ENCODE data around the gene DEFB114. TPM values are rescaled to one million over a fixed set of nuclear protein-coding genes. Genes with fewer than 3 reads are reported as not detected.
A peak's percentile ranks its signal among the peaks of the same experiment; 100 is the strongest.

The DEFB114 gene
- polyA plus RNA-seq, 4 donors: not detected

DNA sequence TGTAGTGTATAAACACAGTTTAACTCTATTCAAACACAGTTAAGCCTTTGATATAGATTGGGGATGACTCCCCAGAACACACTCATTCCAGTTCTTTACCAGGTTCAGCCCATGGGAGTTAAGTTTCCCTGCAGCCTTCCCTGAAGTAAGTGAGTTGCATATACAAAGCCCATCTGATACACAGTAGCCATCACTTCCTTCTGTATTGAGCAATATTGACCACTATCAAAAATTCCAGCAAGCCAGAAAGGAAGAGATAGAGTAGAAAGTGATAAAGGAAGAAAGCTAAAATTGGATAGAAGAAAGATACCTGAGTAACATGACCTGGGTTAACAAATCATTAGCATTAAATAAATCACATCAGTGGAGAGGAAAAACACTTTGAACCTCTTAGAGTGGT lies 34.6 kb downstream of the DEFB114 start:
- H3K4me3 ChIP-seq (ENCODE audit: low read depth in 1 of 3, low read length in 3 of 3): no peak overlapping the region
- H3K27ac ChIP-seq (ENCODE audit: low read depth in 1 of 3, low read length in 2 of 3): no peak overlapping the region
- no peaks in the 10 kb centered on the region for H3K27me3 ChIP-seq (ENCODE audit: control insufficient read depth in 3 of 3, insufficient read depth in 3 of 3, low read length in 3 of 3)
- FAIRE-seq (no peak), DNase-seq (no peak)
- H3K36me3 ChIP-seq (ENCODE audit: control insufficient read depth in 3 of 3, insufficient read depth in 2 of 3, low read depth in 1 of 3, low read length in 3 of 3): no peaks in the 10 kb centered on the region
- H3K9me3 ChIP-seq (ENCODE audit: control insufficient read depth in 2 of 2, insufficient read depth in 1 of 2, low read depth in 1 of 2, low read length in 1 of 2): no peaks in the 10 kb centered on the region
- H3K4me1 ChIP-seq (ENCODE audit: control insufficient read depth in 3 of 3, insufficient read depth in 2 of 3, low read depth in 1 of 3, low read length in 2 of 3): no peaks in the 10 kb centered on the region

GRCh38 chr6:49923826-49924225 lies 40.1 kb downstream of the DEFB114 start:
- Histone ChIP-seq H3K27me3 (ENCODE audit: control insufficient read depth in 3 of 3, insufficient read depth in 3 of 3, low read length in 3 of 3) (no peaks in the 10 kb centered on the region), H3K9me3 (ENCODE audit: control insufficient read depth in 2 of 2, insufficient read depth in 1 of 2, low read depth in 1 of 2, low read length in 1 of 2) (no peaks in the 10 kb centered on the region), H3K4me3 (ENCODE audit: low read depth in 1 of 3, low read length in 3 of 3) (no peak overlapping the region), H3K27ac (ENCODE audit: low read depth in 1 of 3, low read length in 2 of 3) (no peak overlapping the region), H3K36me3 (ENCODE audit: control insufficient read depth in 3 of 3, insufficient read depth in 2 of 3, low read depth in 1 of 3, low read length in 3 of 3) (no peaks in the 10 kb centered on the region), H3K4me1 (ENCODE audit: control insufficient read depth in 3 of 3, insufficient read depth in 2 of 3, low read depth in 1 of 3, low read length in 2 of 3) (no peaks in the 10 kb centered on the region)
- DNase-seq (no peak), FAIRE-seq (no peak)
- WGBS, 3 donors: 50 to 55% (median 54%) methylated on average over 3 of the region's 3 CpGs

GRCh38 chr6:49919935-49920644 lies 43.9 kb downstream of the DEFB114 start:
- DNase-seq (no peak), FAIRE-seq (no peak)
- no peak overlapping the region for H3K4me3 ChIP-seq (ENCODE audit: low read depth in 1 of 3, low read length in 3 of 3)
- H3K27me3 ChIP-seq (ENCODE audit: control insufficient read depth in 3 of 3, insufficient read depth in 3 of 3, low read length in 3 of 3): no peaks in the 10 kb centered on the region
- no peak overlapping the region for H3K27ac ChIP-seq (ENCODE audit: low read depth in 1 of 3, low read length in 2 of 3)
- no peaks in the 10 kb centered on the region for H3K36me3 ChIP-seq (ENCODE audit: control insufficient read depth in 3 of 3, insufficient read depth in 2 of 3, low read depth in 1 of 3, low read length in 3 of 3)
- no peaks in the 10 kb centered on the region for H3K4me1 ChIP-seq (ENCODE audit: control insufficient read depth in 3 of 3, insufficient read depth in 2 of 3, low read depth in 1 of 3, low read length in 2 of 3)
- 82 to 87% (median 84%) methylated on average over 5 of the region's 5 CpGs for WGBS, 3 donors
- H3K9me3 ChIP-seq (ENCODE audit: control insufficient read depth in 2 of 2, insufficient read depth in 1 of 2, low read depth in 1 of 2, low read length in 1 of 2): no peaks in the 10 kb centered on the region

DNA sequence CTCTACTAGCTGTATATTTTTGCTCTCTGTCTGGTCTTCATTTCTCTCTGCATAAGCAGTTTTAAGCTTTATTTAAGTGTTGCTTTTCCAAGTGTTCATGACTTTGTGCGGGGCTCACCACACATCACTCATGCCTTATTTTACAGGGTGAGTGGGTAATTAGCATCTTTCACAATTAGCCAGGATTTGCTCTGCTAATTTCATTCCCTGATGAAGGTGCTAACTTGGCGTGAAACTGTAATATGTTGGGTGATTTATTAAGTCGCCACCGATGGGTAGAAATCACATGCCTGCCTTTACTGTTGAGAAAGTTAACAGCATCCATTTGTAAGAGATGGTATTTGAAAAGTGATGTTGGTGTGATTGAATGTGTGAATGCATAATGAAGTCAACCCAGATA lies 44.7 kb downstream of the DEFB114 start:
- DNase-seq: no peak
- Histone ChIP-seq H3K27ac (ENCODE audit: low read depth in 1 of 3, low read length in 2 of 3) (no peak overlapping the region), H3K27me3 (ENCODE audit: control insufficient read depth in 3 of 3, insufficient read depth in 3 of 3, low read length in 3 of 3) (no peaks in the 10 kb centered on the region), H3K4me3 (ENCODE audit: low read depth in 1 of 3, low read length in 3 of 3) (no peak overlapping the region), H3K4me1 (ENCODE audit: control insufficient read depth in 3 of 3, insufficient read depth in 2 of 3, low read depth in 1 of 3, low read length in 2 of 3) (no peaks in the 10 kb centered on the region), H3K36me3 (ENCODE audit: control insufficient read depth in 3 of 3, insufficient read depth in 2 of 3, low read depth in 1 of 3, low read length in 3 of 3) (no peaks in the 10 kb centered on the region), H3K9me3 (ENCODE audit: control insufficient read depth in 2 of 2, insufficient read depth in 1 of 2, low read depth in 1 of 2, low read length in 1 of 2) (no peaks in the 10 kb centered on the region)
- WGBS, 3 donors: 75 to 88% (median 79%) methylated on average over 4 of the region's 4 CpGs
- FAIRE-seq: no peak

DNA sequence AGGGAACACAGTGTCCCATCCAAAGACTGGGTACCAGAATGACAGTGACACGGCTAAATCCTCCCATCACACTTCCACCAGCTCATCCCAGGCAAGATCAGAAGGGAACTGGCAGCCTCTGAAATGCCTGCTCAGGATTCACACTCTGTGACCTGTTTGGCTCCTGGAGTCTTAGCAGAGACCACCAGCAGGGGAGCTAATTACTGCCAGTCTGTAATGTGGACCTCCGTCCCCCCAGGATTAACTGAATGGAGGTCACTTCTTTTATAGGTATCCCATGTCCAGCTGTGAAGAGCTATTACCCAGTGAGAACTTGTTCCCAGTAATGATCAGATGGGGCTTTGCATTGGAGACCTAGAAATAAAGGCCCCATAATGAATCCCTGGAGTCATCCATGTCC lies 45.2 kb downstream of the DEFB114 start:
- H3K4me1 ChIP-seq (ENCODE audit: control insufficient read depth in 3 of 3, insufficient read depth in 2 of 3, low read depth in 1 of 3, low read length in 2 of 3): no peaks in the 10 kb centered on the region
- DNase-seq (no peak), FAIRE-seq (no peak)
- H3K27ac ChIP-seq (ENCODE audit: low read depth in 1 of 3, low read length in 2 of 3): no peak overlapping the region
- no peaks in the 10 kb centered on the region for H3K27me3 ChIP-seq (ENCODE audit: control insufficient read depth in 3 of 3, insufficient read depth in 3 of 3, low read length in 3 of 3)
- WGBS, 3 donors: 72 to 88% (median 73%) methylated on average over 2 of the region's 2 CpGs
- no peaks in the 10 kb centered on the region for H3K36me3 ChIP-seq (ENCODE audit: control insufficient read depth in 3 of 3, insufficient read depth in 2 of 3, low read depth in 1 of 3, low read length in 3 of 3)
- H3K4me3 ChIP-seq (ENCODE audit: low read depth in 1 of 3, low read length in 3 of 3): no peak overlapping the region
- no peaks in the 10 kb centered on the region for H3K9me3 ChIP-seq (ENCODE audit: control insufficient read depth in 2 of 2, insufficient read depth in 1 of 2, low read depth in 1 of 2, low read length in 1 of 2)

- Histone ChIP-seq H3K27me3 (ENCODE audit: control insufficient read depth in 3 of 3, insufficient read depth in 3 of 3, low read length in 3 of 3) (no peaks in the 10 kb centered on the region), H3K36me3 (ENCODE audit: control insufficient read depth in 3 of 3, insufficient read depth in 2 of 3, low read depth in 1 of 3, low read length in 3 of 3) (no peaks in the 10 kb centered on the region), H3K4me3 (ENCODE audit: low read depth in 1 of 3, low read length in 3 of 3) (no peak overlapping the region), H3K27ac (ENCODE audit: low read depth in 1 of 3, low read length in 2 of 3) (no peak overlapping the region), H3K4me1 (ENCODE audit: control insufficient read depth in 3 of 3, insufficient read depth in 2 of 3, low read depth in 1 of 3, low read length in 2 of 3) (no peaks in the 10 kb centered on the region), H3K9me3 (ENCODE audit: control insufficient read depth in 2 of 2, insufficient read depth in 1 of 2, low read depth in 1 of 2, low read length in 1 of 2) (no peaks in the 10 kb centered on the region)
- WGBS, 3 donors: 17 to 35% (median 30%) methylated on average over 3 of the region's 3 CpGs
- DNase-seq (no peak), FAIRE-seq (no peak)
Observed at GRCh38 chr6:49915035-49915434, 48.9 kb downstream of the DEFB114 start.

GRCh38 chr6:49913636-49914375 lies 50.2 kb downstream of the DEFB114 start:
- Histone ChIP-seq H3K9me3 (ENCODE audit: control insufficient read depth in 2 of 2, insufficient read depth in 1 of 2, low read depth in 1 of 2, low read length in 1 of 2) (no peaks in the 10 kb centered on the region), H3K36me3 (ENCODE audit: control insufficient read depth in 3 of 3, insufficient read depth in 2 of 3, low read depth in 1 of 3, low read length in 3 of 3) (no peaks in the 10 kb centered on the region), H3K4me1 (ENCODE audit: control insufficient read depth in 3 of 3, insufficient read depth in 2 of 3, low read depth in 1 of 3, low read length in 2 of 3) (no peaks in the 10 kb centered on the region), H3K27ac (ENCODE audit: low read depth in 1 of 3, low read length in 2 of 3) (no peak overlapping the region), H3K27me3 (ENCODE audit: control insufficient read depth in 3 of 3, insufficient read depth in 3 of 3, low read length in 3 of 3) (no peaks in the 10 kb centered on the region), H3K4me3 (ENCODE audit: low read depth in 1 of 3, low read length in 3 of 3) (no peak overlapping the region)
- no peak for FAIRE-seq
- peak in 1 of 2 donors; percentile 47 for DNase-seq
- 38 to 61% (median 57%) methylated on average over 6 of the region's 6 CpGs for WGBS, 3 donors

GRCh38 chr6:49912196-49912595 lies 51.8 kb downstream of the DEFB114 start:
- no peak for DNase-seq
- Histone ChIP-seq H3K9me3 (ENCODE audit: control insufficient read depth in 2 of 2, insufficient read depth in 1 of 2, low read depth in 1 of 2, low read length in 1 of 2) (no peaks in the 10 kb centered on the region), H3K4me1 (ENCODE audit: control insufficient read depth in 3 of 3, insufficient read depth in 2 of 3, low read depth in 1 of 3, low read length in 2 of 3) (no peaks in the 10 kb centered on the region), H3K4me3 (ENCODE audit: low read depth in 1 of 3, low read length in 3 of 3) (no peak overlapping the region), H3K27me3 (ENCODE audit: control insufficient read depth in 3 of 3, insufficient read depth in 3 of 3, low read length in 3 of 3) (no peaks in the 10 kb centered on the region), H3K27ac (ENCODE audit: low read depth in 1 of 3, low read length in 2 of 3) (no peak overlapping the region), H3K36me3 (ENCODE audit: control insufficient read depth in 3 of 3, insufficient read depth in 2 of 3, low read depth in 1 of 3, low read length in 3 of 3) (no peaks in the 10 kb centered on the region)
- FAIRE-seq: no peak
- WGBS, 3 donors: 42 to 71% (median 58%) methylated on average over 1 of the region's 1 CpG

All from small intestine (tissue), 7 donors.